GM13976 (cell line): ENCODE results near the gene VMAC.

Experiments used
- DNase-seq: peaks from one replicate; pipeline ENCODE4 v3.0.0; 2012; ENCODE audit warnings: low spot score
- CTCF ChIP-seq: IDR thresholded peaks from 2 replicates; pipeline ENCODE4 v1.5.1; 2012; ENCODE audit warnings: borderline replicate concordance, mild to moderate bottlenecking; ENCODE audit not compliant: insufficient read depth; ENCODE audit errors: extremely low read depth, missing control alignments, control extremely low read depth
- in situ Hi-C: fragments of 300-500 bp; cut with MboI; formaldehyde crosslinking; loops from one replicate; pipeline ENCODE4 v1.12.0; 2022; ENCODE audit warnings: low sequenced_read_pairs, mixed read lengths, inconsistent platforms; ENCODE audit not compliant: unreplicated experiment

Gene VMAC

GRCh38 chr19:5925830-5926427 is 21.3 kb downstream of the VMAC start:
- TF ChIP-seq CTCF: no peak
- no peak for DNase-seq
- in situ Hi-C loops: no loop called here

- in situ Hi-C loops: no loop called here
- DNase-seq: no peak
- TF ChIP-seq CTCF: no peak
Measured at GRCh38 chr19:5926641-5927440, 22.2 kb downstream of the VMAC start.

GRCh38 chr19:5927441-5927821 is 22.8 kb downstream of the VMAC start:
- TF ChIP-seq CTCF: no peak
- in situ Hi-C loops: no loop called here
- peak; percentile 80 for DNase-seq

GRCh38 chr19:5929179-5929578 is 24.5 kb downstream of the VMAC start:
- no peak for DNase-seq
- no peak for TF ChIP-seq CTCF
- in situ Hi-C loops: no loop called here

- in situ Hi-C loops: no loop called here
- DNase-seq: no peak
- TF ChIP-seq CTCF: no peak
Measured at GRCh38 chr19:5929625-5930024, 25.0 kb downstream of the VMAC start.

GRCh38 chr19:5931251-5931650 is 26.6 kb downstream of the VMAC start:
- in situ Hi-C loops: no loop called here
- no peak for DNase-seq
- no peak for TF ChIP-seq CTCF

- DNase-seq: no peak
- in situ Hi-C loops: no loop called here
- TF ChIP-seq CTCF: no peak
Measured at GRCh38 chr19:5932146-5932545, 27.5 kb downstream of the VMAC start.
